ENCODE measurements around the gene SCARB1. TPM values are rescaled to one million over a fixed set of nuclear protein-coding genes. Genes with fewer than 3 reads are reported as not detected.

The SCARB1 gene
- total RNA-seq, 6 experiments from 2014 or later, result 128 to 359 (median 214) TPM

DNA sequence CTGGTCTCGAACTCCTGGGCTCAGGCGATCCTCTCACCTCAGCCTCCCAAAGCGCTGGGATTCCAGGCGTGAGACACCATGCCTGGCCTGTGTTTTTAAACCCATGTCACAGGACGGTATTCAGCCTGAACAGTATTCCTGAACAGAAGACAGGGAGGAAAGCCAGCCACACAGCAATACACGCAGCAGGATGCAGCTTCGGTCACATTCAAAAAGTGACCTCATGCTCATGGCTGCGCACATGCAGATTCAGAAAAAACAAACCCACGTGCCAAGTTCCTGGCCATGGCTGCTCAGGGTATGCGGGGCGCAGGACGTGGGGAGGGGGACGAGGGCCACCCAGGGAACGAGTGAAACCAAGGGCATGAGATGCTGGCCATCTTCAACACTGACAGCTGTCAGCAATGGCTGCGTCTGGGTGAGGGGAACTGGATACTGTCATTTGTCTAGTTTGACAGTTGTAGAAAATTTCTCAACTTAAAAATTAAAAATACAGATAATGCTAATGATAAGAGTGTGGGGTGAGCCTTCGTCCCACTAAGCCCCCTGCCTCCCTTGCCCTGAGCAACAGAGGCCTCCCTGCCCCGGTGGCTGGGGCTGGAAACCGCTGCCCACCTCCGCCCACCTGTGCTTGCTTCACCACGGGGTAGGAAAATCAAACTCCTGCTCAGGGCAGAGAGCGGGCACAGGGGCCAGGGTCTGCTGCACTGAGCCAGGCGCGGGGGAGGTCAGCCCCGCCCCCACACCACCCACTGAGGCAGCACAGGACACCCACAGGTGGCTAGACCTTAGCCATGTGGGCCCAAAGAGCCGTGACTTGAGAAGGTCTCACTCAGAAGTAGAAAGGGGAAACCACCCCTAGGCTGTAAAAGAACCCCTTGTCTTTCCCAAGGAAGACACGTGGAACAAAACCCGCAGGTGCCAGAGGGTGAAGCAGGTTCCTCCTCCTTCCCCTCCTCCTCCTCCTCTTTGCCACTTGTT, 84.2 kb downstream of the SCARB1 start:
- intact Hi-C loops (cut with DNase I), result loop anchor here in 1 of 2 donors (10.0 kb wide), 1 partner anchor 115 kb away; no protein-coding TSS in a partner anchor
- DNase-seq, result no peak

DNA sequence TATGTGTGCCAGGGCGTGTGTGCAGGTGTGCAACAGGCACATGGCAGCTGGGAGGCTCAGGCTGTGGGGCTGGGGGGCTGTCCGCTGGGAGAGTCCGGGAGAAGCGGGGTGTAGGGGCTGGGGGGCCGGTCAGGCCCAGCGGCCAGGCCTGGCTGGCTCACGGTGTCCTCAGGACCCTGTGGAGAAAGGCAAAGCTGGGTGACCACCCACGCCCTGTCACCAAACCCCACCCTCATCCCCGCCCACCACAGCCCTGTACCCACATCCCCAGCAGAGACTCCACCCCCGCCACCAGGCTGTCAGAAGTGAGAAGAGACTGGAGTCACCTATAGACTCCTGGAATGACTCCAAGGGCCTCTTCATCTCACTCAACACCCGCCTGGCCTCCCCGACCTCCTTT, 85.3 kb downstream of the SCARB1 start:
- peak in 1 of 4 donors; percentile 0 for ATAC-seq
- no peak overlapping the region for H3K4me3 ChIP-seq
- no peak for TF ChIP-seq POLR2A (IDR thresholded peaks at IDR 0.05)
- TF ChIP-seq, protein P1, sequence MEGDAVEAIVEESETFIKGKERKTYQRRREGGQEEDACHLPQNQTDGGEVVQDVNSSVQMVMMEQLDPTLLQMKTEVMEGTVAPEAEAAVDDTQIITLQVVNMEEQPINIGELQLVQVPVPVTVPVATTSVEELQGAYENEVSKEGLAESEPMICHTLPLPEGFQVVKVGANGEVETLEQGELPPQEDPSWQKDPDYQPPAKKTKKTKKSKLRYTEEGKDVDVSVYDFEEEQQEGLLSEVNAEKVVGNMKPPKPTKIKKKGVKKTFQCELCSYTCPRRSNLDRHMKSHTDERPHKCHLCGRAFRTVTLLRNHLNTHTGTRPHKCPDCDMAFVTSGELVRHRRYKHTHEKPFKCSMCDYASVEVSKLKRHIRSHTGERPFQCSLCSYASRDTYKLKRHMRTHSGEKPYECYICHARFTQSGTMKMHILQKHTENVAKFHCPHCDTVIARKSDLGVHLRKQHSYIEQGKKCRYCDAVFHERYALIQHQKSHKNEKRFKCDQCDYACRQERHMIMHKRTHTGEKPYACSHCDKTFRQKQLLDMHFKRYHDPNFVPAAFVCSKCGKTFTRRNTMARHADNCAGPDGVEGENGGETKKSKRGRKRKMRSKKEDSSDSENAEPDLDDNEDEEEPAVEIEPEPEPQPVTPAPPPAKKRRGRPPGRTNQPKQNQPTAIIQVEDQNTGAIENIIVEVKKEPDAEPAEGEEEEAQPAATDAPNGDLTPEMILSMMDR (IDR thresholded peaks at IDR 0.05), result no peak
- DNase-seq, result no peak
- H3K27ac ChIP-seq, result peak overlapping the region in 2 of 3 donors; percentile 87 to 95
- peaks cover 0 to 16% (median 0%) of the 10 kb centered on the region in 4 donors for H3K36me3 ChIP-seq
- no peaks in the 10 kb centered on the region for H3K27me3 ChIP-seq
- 100% methylated on average over 2 of the region's 12 CpGs for WGBS (ENCODE audit: insufficient coverage, low coverage, low lambda C conversion rate, missing lambda C conversion rate)
- H3K9me3 ChIP-seq, result no peaks in the 10 kb centered on the region
- peaks cover 0 to 43% (median 13%) of the 10 kb centered on the region in 4 donors for H3K4me1 ChIP-seq
- intact Hi-C loops (cut with DNase I), result no loop called here

More for the DNA sequence above, 84.2 kb downstream of the SCARB1 start:
- WGBS (ENCODE audit: insufficient coverage, low coverage, low lambda C conversion rate, missing lambda C conversion rate), result 72% methylated on average over 17 of the region's 27 CpGs
- TF ChIP-seq, protein P1 (IDR thresholded peaks at IDR 0.05), result no peak
- TF ChIP-seq POLR2A (IDR thresholded peaks at IDR 0.05), result no peak
- no peaks in the 10 kb centered on the region for H3K27me3 ChIP-seq
- H3K9me3 ChIP-seq, result no peaks in the 10 kb centered on the region
- H3K27ac ChIP-seq, result peak overlapping the region in 2 of 3 donors; percentile 20 to 87
- H3K4me1 ChIP-seq, result peaks cover 0 to 34% (median 13%) of the 10 kb centered on the region in 4 donors
- no peak overlapping the region for H3K4me3 ChIP-seq
- peaks cover 0 to 26% (median 5%) of the 10 kb centered on the region in 4 donors for H3K36me3 ChIP-seq
- no peak for ATAC-seq

DNA sequence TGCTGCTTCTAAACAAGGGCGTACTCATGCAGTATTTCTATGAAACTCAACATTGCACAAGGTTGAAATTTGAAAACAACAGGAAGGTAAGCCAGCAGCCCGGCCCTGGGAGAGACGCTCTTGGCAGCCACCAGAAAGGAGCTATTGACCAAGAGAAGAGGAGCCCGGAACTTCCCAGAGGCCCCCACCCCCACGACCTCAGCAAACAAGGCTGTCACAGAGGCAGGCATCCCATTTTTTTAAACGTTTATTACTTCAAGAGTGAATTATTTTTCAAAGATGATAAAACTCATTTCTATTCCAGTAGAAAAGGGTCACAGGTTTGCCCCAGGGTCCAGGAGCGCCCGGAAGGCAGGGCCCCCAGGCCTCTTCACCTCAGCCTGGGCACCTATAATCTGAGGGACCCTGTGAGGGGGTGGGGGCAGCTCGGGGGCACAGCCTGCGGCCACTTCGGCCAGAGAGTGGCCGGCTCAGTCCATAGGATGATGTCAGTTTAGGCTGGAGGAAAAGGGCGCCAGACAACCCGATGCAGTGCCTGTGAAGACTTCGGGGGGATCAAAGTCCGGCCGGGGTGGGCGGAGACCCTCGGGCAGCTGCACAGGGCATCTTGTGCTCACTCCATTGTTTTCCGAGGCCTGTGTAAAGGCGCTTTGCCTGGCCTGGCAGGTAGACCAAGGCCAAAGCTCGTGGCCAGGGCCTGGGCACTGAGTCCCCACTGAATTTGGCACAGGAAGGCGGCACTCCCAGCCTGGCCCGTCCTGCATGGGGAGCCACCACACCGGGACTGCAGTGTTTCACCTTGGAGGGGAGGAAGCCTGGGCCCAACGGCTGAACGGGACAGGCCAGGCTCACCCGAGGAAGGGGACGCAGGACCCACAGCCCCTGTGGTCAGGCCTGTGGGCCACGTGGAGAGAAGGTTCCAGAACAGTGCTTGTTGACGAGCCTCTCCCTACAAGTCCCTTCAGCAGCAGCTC, 86.0 kb downstream of the SCARB1 start:
- ATAC-seq (peak; percentile 57 to 78 (median 78)), DNase-seq (peak; percentile 75 to 88 (median 86))
- Histone ChIP-seq H3K27me3 (no peaks in the 10 kb centered on the region), H3K4me1 (peaks cover 0 to 43% (median 13%) of the 10 kb centered on the region in 4 donors), H3K9me3 (no peaks in the 10 kb centered on the region), H3K27ac (peak overlapping the region; percentile 52 to 95 (median 87)), H3K36me3 (peaks cover 0 to 10% (median 0%) of the 10 kb centered on the region in 4 donors), H3K4me3 (no peak overlapping the region)
- intact Hi-C loops (cut with DNase I), result no loop called here
- WGBS (ENCODE audit: insufficient coverage, low coverage, low lambda C conversion rate, missing lambda C conversion rate), result 26% methylated on average over 15 of the region's 31 CpGs
- no peak for TF ChIP-seq POLR2A (IDR thresholded peaks at IDR 0.05)
- TF ChIP-seq, protein P1 (IDR thresholded peaks at IDR 0.05), result no peak

DNA sequence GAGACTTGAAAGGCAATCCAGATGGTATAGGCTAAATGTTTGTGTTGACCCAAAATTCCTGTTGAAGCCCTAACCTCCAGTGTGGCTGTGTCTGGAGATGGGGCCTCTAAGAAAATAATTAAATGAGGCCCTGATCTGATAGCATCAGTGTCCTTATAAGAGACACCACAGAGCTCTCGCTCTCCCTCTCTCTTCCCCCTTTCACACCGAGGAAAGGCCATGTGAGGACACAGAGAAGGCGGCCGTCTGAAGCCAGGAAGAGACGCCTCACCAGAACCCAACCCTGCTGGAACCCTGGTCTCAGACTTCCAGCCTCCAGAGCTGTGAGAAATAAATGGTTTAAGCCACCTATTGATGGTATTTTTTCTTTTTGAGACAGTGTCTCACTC, 87.5 kb downstream of the SCARB1 start:
- no peak for TF ChIP-seq POLR2A (IDR thresholded peaks at IDR 0.05)
- TF ChIP-seq, protein P1 (IDR thresholded peaks at IDR 0.05), result no peak
- H3K36me3 ChIP-seq, result peaks cover 0 to under 1% (median 0%) of the 10 kb centered on the region in 4 donors
- DNase-seq, result no peak
- H3K4me1 ChIP-seq, result peaks cover 0 to 48% (median 13%) of the 10 kb centered on the region in 4 donors
- intact Hi-C loops (cut with DNase I), result no loop called here
- no peaks in the 10 kb centered on the region for H3K9me3 ChIP-seq
- H3K4me3 ChIP-seq, result no peak overlapping the region
- H3K27me3 ChIP-seq, result no peaks in the 10 kb centered on the region
- ATAC-seq, result no peak
- 80% methylated on average over 2 of the region's 5 CpGs for WGBS (ENCODE audit: insufficient coverage, low coverage, low lambda C conversion rate, missing lambda C conversion rate)
- H3K27ac ChIP-seq, result peak overlapping the region in 1 of 3 donors; percentile 95

Measured in right lobe of liver (tissue), 6 donors.